Keratinocyte (primary cell): ENCODE results near the gene APH1B. TPM values are rescaled to one million over a fixed set of nuclear protein-coding genes. Genes with fewer than 3 reads are reported as not detected.

Experiments used
- DNase-seq: peaks from one replicate; pipeline ENCODE4 v3.0.0-alpha.2; 2011; ENCODE audit warnings: low read depth, missing footprints, low spot score
- FAIRE-seq: peaks from 2 replicates; lab custom pipeline; 2011; peaks lifted over from hg19 to GRCh38; lab: Jason Lieb, UNC
- H2AFZ ChIP-seq: 2 replicates; pipeline ENCODE4 v1.6.0; 2012; ENCODE audit warnings: low read length, control low read depth, inconsistent platforms; ENCODE audit not compliant: control insufficient read depth
- H3K27ac ChIP-seq: 2 replicates; pipeline ENCODE4 v1.5.1; 2011; ENCODE audit warnings: low read length; ENCODE audit not compliant: control insufficient read depth, insufficient read depth
- H3K27me3 ChIP-seq: 3 replicates; pipeline ENCODE4 v1.6.0; 2011; ENCODE audit warnings: low read length; ENCODE audit not compliant: control insufficient read depth, insufficient read depth; ENCODE audit errors: extremely low read depth
- H3K36me3 ChIP-seq, 2 experiments: 2 replicates in 1 of 2; 3 replicates in 1 of 2; pipeline ENCODE4 v1.5.1; 2011; ENCODE audit warnings: low read length in 2 of 2, mild to moderate bottlenecking in 1 of 2; ENCODE audit not compliant: control insufficient read depth in 2 of 2, insufficient read depth in 2 of 2; ENCODE audit errors: extremely low read depth in 1 of 2
- H3K4me1 ChIP-seq: 3 replicates; pipeline ENCODE4 v1.5.1; 2011; ENCODE audit warnings: low read length; ENCODE audit not compliant: control insufficient read depth, insufficient read depth; ENCODE audit errors: extremely low read depth
- H3K4me2 ChIP-seq: 3 replicates; pipeline ENCODE4 v1.6.0; 2011; ENCODE audit warnings: low read depth, low read length; ENCODE audit not compliant: control insufficient read depth, insufficient read depth; ENCODE audit errors: extremely low read depth
- H3K4me3 ChIP-seq, 3 experiments: fragments of 200-600 bp in 1 of 3; sonication (generic) in 1 of 3; 2 replicates in 2 of 3; 3 replicates in 1 of 3; pipeline ENCODE4 v1.5.1; 2011 to 2016; ENCODE audit warnings: low read length in 3 of 3, mild to moderate bottlenecking in 3 of 3, control low read depth in 2 of 3, inconsistent platforms in 1 of 3, low read depth in 1 of 3, mixed read lengths in 1 of 3, mixed run types in 1 of 3, moderate library complexity in 1 of 3; ENCODE audit not compliant: control insufficient read depth in 2 of 3, insufficient read depth in 2 of 3; ENCODE audit errors: extremely low read depth in 1 of 3
- H3K79me2 ChIP-seq: 2 replicates; pipeline ENCODE4 v1.6.0; 2012; ENCODE audit warnings: low read length; ENCODE audit not compliant: control insufficient read depth, insufficient read depth
- H3K9ac ChIP-seq: 3 replicates; pipeline ENCODE4 v1.6.0; 2011; ENCODE audit warnings: low read length; ENCODE audit not compliant: control insufficient read depth, insufficient read depth; ENCODE audit errors: extremely low read depth
- H3K9me1 ChIP-seq: 3 replicates; pipeline ENCODE4 v1.6.0; 2011; ENCODE audit warnings: low read length; ENCODE audit not compliant: control insufficient read depth, insufficient read depth; ENCODE audit errors: extremely low read depth
- H3K9me3 ChIP-seq: 2 replicates; pipeline ENCODE4 v1.5.1; 2012; ENCODE audit warnings: low read depth, low read length; ENCODE audit not compliant: control insufficient read depth
- H4K20me1 ChIP-seq: 3 replicates; pipeline ENCODE4 v1.6.0; 2011; ENCODE audit warnings: low read length; ENCODE audit not compliant: control insufficient read depth, insufficient read depth; ENCODE audit errors: extremely low read depth
- CTCF ChIP-seq, 3 experiments: IDR thresholded peaks in 1 of 3; conservative IDR thresholded peaks in 1 of 3; optimal IDR thresholded peaks in 1 of 3; 2 replicates in 2 of 3; 3 replicates in 1 of 3; pipeline versions ENCODE3 to v1.5.1; 2011; ENCODE audit warnings: low read length in 3 of 3, mild to moderate bottlenecking in 3 of 3, moderate library complexity in 2 of 3, control low read depth in 1 of 3, inconsistent platforms in 1 of 3; ENCODE audit not compliant: insufficient read depth in 2 of 3; ENCODE audit errors: extremely low read depth in 1 of 3
- EZH2 ChIP-seq: IDR thresholded peaks from one replicate; pipeline ENCODE4 v1.6.1; 2012; ENCODE audit warnings: inconsistent platforms, mild to moderate bottlenecking, low read length, moderate library complexity
- dilution Hi-C: fragments of 300-500 bp; cut with MboI; formaldehyde crosslinking; loops from one replicate; pipeline ENCODE4 v1.7.0; 2020; ENCODE audit warnings: low sequenced_read_pairs; ENCODE audit not compliant: extremely low pct_ligation_motif_present
- polyA plus RNA-seq, 5 experiments: library from polyadenylated mRNA; depleted of rRNA in 3 of 5; stranded (reverse) in 3 of 5; stranded (forward) in 1 of 5; unstranded in 1 of 5; fragments of >200 nt; gene quantifications; 1 replicate in 1 of 5; 2 replicates in 3 of 5; 3 replicates in 1 of 5; pipeline versions ENCODE4 v1.2.1 to v1.2.3, GENCODE V29; 2011 to 2012; ENCODE audit warnings: missing spikeins in 2 of 5, low read depth in 1 of 5, low replicate concordance in 1 of 5

APH1B gene
- polyA plus RNA-seq, 1 donor (not counting 4 experiments of a cell fraction or from before 2014, with no cell fraction given), result 7.0 TPM

GRCh38 chr15:63241316-63241715 lies 36.1 kb upstream of the APH1B start:
- dilution Hi-C loops, result no loop called here
- no peaks in the 10 kb centered on the region for H3K9me3 ChIP-seq
- peaks cover 12% of the 10 kb centered on the region for H3K79me2 ChIP-seq
- H3K4me2 ChIP-seq, result no peak overlapping the region
- H4K20me1 ChIP-seq, result no peaks in the 10 kb centered on the region
- H3K27me3 ChIP-seq, result no peaks in the 10 kb centered on the region
- no peak for DNase-seq
- no peak overlapping the region for H3K4me3 ChIP-seq
- H3K27ac ChIP-seq, result no peak overlapping the region
- H3K9ac ChIP-seq, result no peak overlapping the region
- no peak for FAIRE-seq
- TF ChIP-seq EZH2, result no peak
- TF ChIP-seq CTCF (optimal IDR thresholded peaks at IDR 0.05 in 1 of 3, IDR thresholded peaks at IDR 0.05 in 1 of 3, conservative IDR thresholded peaks at IDR 0.05 in 1 of 3; ENCODE audit: extremely low read depth in 1 of 3, insufficient read depth in 2 of 3, low read length in 3 of 3), result no peak
- H3K36me3 ChIP-seq, result peaks cover 2 to 3% of the 10 kb centered on the region in 2 experiments
- H3K4me1 ChIP-seq, result peaks cover 42% of the 10 kb centered on the region
- H2AFZ ChIP-seq, result no peak overlapping the region
- no peaks in the 10 kb centered on the region for H3K9me1 ChIP-seq

DNA sequence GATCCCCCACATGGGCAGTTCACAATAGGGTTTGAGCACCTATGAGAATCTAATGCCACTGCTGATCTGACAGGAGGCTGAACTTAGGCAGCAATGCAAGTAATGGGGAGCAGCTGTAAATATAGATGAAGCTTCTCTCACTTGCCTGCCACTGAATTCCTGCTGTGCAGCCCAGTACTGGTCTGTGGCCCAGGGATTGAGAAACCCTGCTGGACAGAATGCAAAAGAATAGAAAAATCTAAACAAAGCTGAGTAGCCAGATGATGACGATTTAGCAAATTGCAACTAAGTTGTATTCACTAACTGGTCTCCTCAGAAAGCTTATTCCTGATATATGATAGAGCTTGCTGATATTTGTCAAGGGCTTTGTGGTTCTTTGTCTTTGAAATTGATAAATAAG lies 34.3 kb upstream of the APH1B start:
- FAIRE-seq, result no peak
- dilution Hi-C loops, result no loop called here
- Histone ChIP-seq H3K9ac (no peak overlapping the region), H3K27me3 (no peaks in the 10 kb centered on the region), H2AFZ (no peak overlapping the region), H3K36me3 (peaks cover 2 to 3% of the 10 kb centered on the region in 2 experiments), H3K4me3 (no peak overlapping the region), H3K4me2 (no peak overlapping the region), H3K9me1 (no peaks in the 10 kb centered on the region), H3K79me2 (peaks cover 10% of the 10 kb centered on the region), H3K4me1 (peaks cover 42% of the 10 kb centered on the region), H3K9me3 (no peaks in the 10 kb centered on the region), H3K27ac (no peak overlapping the region), H4K20me1 (no peaks in the 10 kb centered on the region)
- TF ChIP-seq CTCF (optimal IDR thresholded peaks at IDR 0.05 in 1 of 3, IDR thresholded peaks at IDR 0.05 in 1 of 3, conservative IDR thresholded peaks at IDR 0.05 in 1 of 3; ENCODE audit: extremely low read depth in 1 of 3, insufficient read depth in 2 of 3, low read length in 3 of 3) (no peak), EZH2 (no peak)
- no peak for DNase-seq
